ENCODE results near the gene METTL9. TPM values are rescaled to one million over a fixed set of nuclear protein-coding genes. Genes with fewer than 3 reads are reported as not detected.

METTL9 gene
- total RNA-seq, 1 donor from 2014 or later = 91.9 TPM

- Mint-ChIP-seq H3K9me3 (ENCODE audit: unreplicated experiment) (no peaks in the 10 kb centered on the region), H3K27me3 (ENCODE audit: unreplicated experiment) (no peaks in the 10 kb centered on the region), H3K4me3 (ENCODE audit: unreplicated experiment) (no peak overlapping the region), H3K27ac (ENCODE audit: unreplicated experiment) (no peak overlapping the region), H3K36me3 (ENCODE audit: unreplicated experiment) (peaks cover 12% of the 10 kb centered on the region), H3K4me1 (ENCODE audit: unreplicated experiment) (peaks cover 3% of the 10 kb centered on the region)
- DNase-seq (ENCODE audit: extremely low spot score, unreplicated experiment) = no peak
- TF ChIP-seq CTCF (IDR thresholded peaks at IDR 0.05) = peak; percentile 87
Observed at GRCh38 chr16:21656795-21657768, 57.7 kb downstream of the METTL9 start.

- Mint-ChIP-seq H3K36me3 (ENCODE audit: unreplicated experiment) (peaks cover 12% of the 10 kb centered on the region), H3K4me3 (ENCODE audit: unreplicated experiment) (no peak overlapping the region), H3K27me3 (ENCODE audit: unreplicated experiment) (no peaks in the 10 kb centered on the region), H3K9me3 (ENCODE audit: unreplicated experiment) (no peaks in the 10 kb centered on the region), H3K27ac (ENCODE audit: unreplicated experiment) (no peak overlapping the region), H3K4me1 (ENCODE audit: unreplicated experiment) (peaks cover 3% of the 10 kb centered on the region)
- no peak for DNase-seq (ENCODE audit: extremely low spot score, unreplicated experiment)
- no peak for TF ChIP-seq CTCF (IDR thresholded peaks at IDR 0.05)
Observed at GRCh38 chr16:21659124-21659523, 59.7 kb downstream of the METTL9 start.

GRCh38 chr16:21663889-21664647, 64.7 kb downstream of the METTL9 start, which contains the start of gene OTOA:
Gene OTOA (plus strand): TSS chr16:21663968. CDS start chr16:21678515, 14,547 bp downstream.
- peaks cover 3% of the 10 kb centered on the region for H3K27me3 Mint-ChIP-seq (ENCODE audit: unreplicated experiment)
- H3K9me3 Mint-ChIP-seq (ENCODE audit: unreplicated experiment) = no peaks in the 10 kb centered on the region
- no peak for TF ChIP-seq CTCF (IDR thresholded peaks at IDR 0.05)
- peaks cover 8% of the 10 kb centered on the region for H3K4me1 Mint-ChIP-seq (ENCODE audit: unreplicated experiment)
- no peak within 1 kb of the TSS for H3K4me3 Mint-ChIP-seq (ENCODE audit: unreplicated experiment)
- DNase-seq (ENCODE audit: extremely low spot score, unreplicated experiment) = no peak
- no peaks in the 10 kb centered on the region for H3K36me3 Mint-ChIP-seq (ENCODE audit: unreplicated experiment)
- H3K27ac Mint-ChIP-seq (ENCODE audit: unreplicated experiment) = no peak within 1 kb of the TSS

GRCh38 chr16:21664801-21665492, 65.6 kb downstream of the METTL9 start:
- Mint-ChIP-seq H3K9me3 (ENCODE audit: unreplicated experiment) (no peaks in the 10 kb centered on the region), H3K4me1 (ENCODE audit: unreplicated experiment) (peaks cover 8% of the 10 kb centered on the region), H3K4me3 (ENCODE audit: unreplicated experiment) (no peak overlapping the region), H3K36me3 (ENCODE audit: unreplicated experiment) (no peaks in the 10 kb centered on the region), H3K27me3 (ENCODE audit: unreplicated experiment) (peaks cover 8% of the 10 kb centered on the region), H3K27ac (ENCODE audit: unreplicated experiment) (no peak overlapping the region)
- no peak for DNase-seq (ENCODE audit: extremely low spot score, unreplicated experiment)
- no peak for TF ChIP-seq CTCF (IDR thresholded peaks at IDR 0.05)

Measured in osteocyte (in vitro differentiated cells).